ENCODE results near the gene AKAP13. TPM values are rescaled to one million over a fixed set of nuclear protein-coding genes. Genes with fewer than 3 reads are reported as not detected.
A peak's percentile ranks its signal among the peaks of the same experiment; 100 is the strongest.

AKAP13 gene
- total and polyA plus RNA-seq, 7 donors: 18.2 to 126 (median 93.7) TPM

- peak; percentile 49 to 76 (median 74) for ATAC-seq
- Histone ChIP-seq H3K27ac (peak overlapping the region; percentile 94), H3K36me3 (ENCODE audit: insufficient read depth in 1 of 2, low read depth in 1 of 2) (peaks cover 0 to 7% of the 10 kb centered on the region in 2 donors), H3K4me3 (peak overlapping the region; percentile 50), H3K27me3 (ENCODE audit: insufficient read depth in 3 of 3, low read length in 2 of 3) (no peaks in the 10 kb centered on the region), H3K9me3 (no peaks in the 10 kb centered on the region), H3K4me1 (peaks cover 62% of the 10 kb centered on the region)
- no peak for TF ChIP-seq CTCF (IDR thresholded peaks at IDR 0.05)
- 21 to 32% (median 23%) methylated on average over 2 of the region's 2 CpGs for WGBS, 3 donors
- no peak for DNase-seq
- intact Hi-C loops (cut with DNase I): no loop called here
Measured at GRCh38 chr15:85589851-85590250, 209.4 kb downstream of the AKAP13 start.

- no peak overlapping the region for H3K4me3 ChIP-seq
- peaks cover 50% of the 10 kb centered on the region for H3K4me1 ChIP-seq
- intact Hi-C loops (cut with DNase I): no loop called here
- no peak for ATAC-seq
- DNase-seq: no peak
- H3K9me3 ChIP-seq: no peaks in the 10 kb centered on the region
- H3K27ac ChIP-seq: no peak overlapping the region
- peaks cover 0 to 7% of the 10 kb centered on the region in 2 donors for H3K36me3 ChIP-seq (ENCODE audit: insufficient read depth in 1 of 2, low read depth in 1 of 2)
- no peak for TF ChIP-seq CTCF (IDR thresholded peaks at IDR 0.05)
- no peaks in the 10 kb centered on the region for H3K27me3 ChIP-seq (ENCODE audit: insufficient read depth in 3 of 3, low read length in 2 of 3)
- WGBS, 3 donors: 70 to 83% (median 72%) methylated on average over 4 of the region's 4 CpGs
Measured at GRCh38 chr15:85591622-85592021, 211.2 kb downstream of the AKAP13 start.

GRCh38 chr15:85592148-85592547 lies 211.7 kb downstream of the AKAP13 start:
- ATAC-seq (no peak), DNase-seq (no peak)
- H3K36me3 ChIP-seq (ENCODE audit: insufficient read depth in 1 of 2, low read depth in 1 of 2): peaks cover 0 to 7% of the 10 kb centered on the region in 2 donors
- 43 to 47% (median 47%) methylated on average over 3 of the region's 3 CpGs for WGBS, 3 donors
- no peaks in the 10 kb centered on the region for H3K27me3 ChIP-seq (ENCODE audit: insufficient read depth in 3 of 3, low read length in 2 of 3)
- H3K27ac ChIP-seq: peak overlapping the region; percentile 6
- H3K9me3 ChIP-seq: no peaks in the 10 kb centered on the region
- peak; percentile 10 for TF ChIP-seq CTCF (IDR thresholded peaks at IDR 0.05)
- peaks cover 55% of the 10 kb centered on the region for H3K4me1 ChIP-seq
- no peak overlapping the region for H3K4me3 ChIP-seq
- intact Hi-C loops (cut with DNase I): no loop called here

- no peak for ATAC-seq
- Histone ChIP-seq H3K27ac (no peak overlapping the region), H3K4me3 (no peak overlapping the region), H3K9me3 (no peaks in the 10 kb centered on the region), H3K4me1 (peaks cover 54% of the 10 kb centered on the region), H3K36me3 (ENCODE audit: insufficient read depth in 1 of 2, low read depth in 1 of 2) (no peaks in the 10 kb centered on the region), H3K27me3 (ENCODE audit: insufficient read depth in 3 of 3, low read length in 2 of 3) (no peaks in the 10 kb centered on the region)
- DNase-seq: no peak
- TF ChIP-seq CTCF (IDR thresholded peaks at IDR 0.05): no peak
- WGBS, 3 donors: 96 to 100% (median 98%) methylated on average over 1 of the region's 1 CpG
- intact Hi-C loops (cut with DNase I): no loop called here
Measured at GRCh38 chr15:85593809-85594445, 213.5 kb downstream of the AKAP13 start.
